Keratinocyte (primary cell): Measurements from ENCODE around the gene TSPAN2. TPM values are rescaled to one million over a fixed set of nuclear protein-coding genes. Genes with fewer than 3 reads are reported as not detected.

Source experiments
- DNase-seq: peaks from one replicate; pipeline ENCODE4 v3.0.0-alpha.2; 2011; ENCODE audit warnings: low read depth, missing footprints, low spot score
- FAIRE-seq: peaks from 2 replicates; lab custom pipeline; 2011; peaks lifted over from hg19 to GRCh38; lab: Jason Lieb, UNC
- H2AFZ ChIP-seq: 2 replicates; pipeline ENCODE4 v1.6.0; 2012; ENCODE audit warnings: low read length, control low read depth, inconsistent platforms; ENCODE audit not compliant: control insufficient read depth
- H3K27ac ChIP-seq: 2 replicates; pipeline ENCODE4 v1.5.1; 2011; ENCODE audit warnings: low read length; ENCODE audit not compliant: control insufficient read depth, insufficient read depth
- H3K27me3 ChIP-seq: 3 replicates; pipeline ENCODE4 v1.6.0; 2011; ENCODE audit warnings: low read length; ENCODE audit not compliant: control insufficient read depth, insufficient read depth; ENCODE audit errors: extremely low read depth
- H3K36me3 ChIP-seq, 2 experiments: 2 replicates in 1 of 2; 3 replicates in 1 of 2; pipeline ENCODE4 v1.5.1; 2011; ENCODE audit warnings: low read length in 2 of 2, mild to moderate bottlenecking in 1 of 2; ENCODE audit not compliant: control insufficient read depth in 2 of 2, insufficient read depth in 2 of 2; ENCODE audit errors: extremely low read depth in 1 of 2
- H3K4me1 ChIP-seq: 3 replicates; pipeline ENCODE4 v1.5.1; 2011; ENCODE audit warnings: low read length; ENCODE audit not compliant: control insufficient read depth, insufficient read depth; ENCODE audit errors: extremely low read depth
- H3K4me2 ChIP-seq: 3 replicates; pipeline ENCODE4 v1.6.0; 2011; ENCODE audit warnings: low read depth, low read length; ENCODE audit not compliant: control insufficient read depth, insufficient read depth; ENCODE audit errors: extremely low read depth
- H3K4me3 ChIP-seq, 3 experiments: fragments of 200-600 bp in 1 of 3; sonication (generic) in 1 of 3; 2 replicates in 2 of 3; 3 replicates in 1 of 3; pipeline ENCODE4 v1.5.1; 2011 to 2016; ENCODE audit warnings: low read length in 3 of 3, mild to moderate bottlenecking in 3 of 3, control low read depth in 2 of 3, inconsistent platforms in 1 of 3, low read depth in 1 of 3, mixed read lengths in 1 of 3, mixed run types in 1 of 3, moderate library complexity in 1 of 3; ENCODE audit not compliant: control insufficient read depth in 2 of 3, insufficient read depth in 2 of 3; ENCODE audit errors: extremely low read depth in 1 of 3
- H3K79me2 ChIP-seq: 2 replicates; pipeline ENCODE4 v1.6.0; 2012; ENCODE audit warnings: low read length; ENCODE audit not compliant: control insufficient read depth, insufficient read depth
- H3K9ac ChIP-seq: 3 replicates; pipeline ENCODE4 v1.6.0; 2011; ENCODE audit warnings: low read length; ENCODE audit not compliant: control insufficient read depth, insufficient read depth; ENCODE audit errors: extremely low read depth
- H3K9me1 ChIP-seq: 3 replicates; pipeline ENCODE4 v1.6.0; 2011; ENCODE audit warnings: low read length; ENCODE audit not compliant: control insufficient read depth, insufficient read depth; ENCODE audit errors: extremely low read depth
- H3K9me3 ChIP-seq: 2 replicates; pipeline ENCODE4 v1.5.1; 2012; ENCODE audit warnings: low read depth, low read length; ENCODE audit not compliant: control insufficient read depth
- H4K20me1 ChIP-seq: 3 replicates; pipeline ENCODE4 v1.6.0; 2011; ENCODE audit warnings: low read length; ENCODE audit not compliant: control insufficient read depth, insufficient read depth; ENCODE audit errors: extremely low read depth
- EZH2 ChIP-seq: IDR thresholded peaks from one replicate; pipeline ENCODE4 v1.6.1; 2012; ENCODE audit warnings: inconsistent platforms, mild to moderate bottlenecking, low read length, moderate library complexity
- dilution Hi-C: fragments of 300-500 bp; cut with MboI; formaldehyde crosslinking; loops from one replicate; pipeline ENCODE4 v1.7.0; 2020; ENCODE audit warnings: low sequenced_read_pairs; ENCODE audit not compliant: extremely low pct_ligation_motif_present
- polyA plus RNA-seq, 5 experiments: library from polyadenylated mRNA; depleted of rRNA in 3 of 5; stranded (reverse) in 3 of 5; stranded (forward) in 1 of 5; unstranded in 1 of 5; fragments of >200 nt; gene quantifications; 1 replicate in 1 of 5; 2 replicates in 3 of 5; 3 replicates in 1 of 5; pipeline versions ENCODE4 v1.2.1 to v1.2.3, GENCODE V29; 2011 to 2012; ENCODE audit warnings: missing spikeins in 2 of 5, low read depth in 1 of 5, low replicate concordance in 1 of 5
- TF ChIP-seq, protein P1 (sequence below), 3 experiments: IDR thresholded peaks in 1 of 3; conservative IDR thresholded peaks in 1 of 3; optimal IDR thresholded peaks in 1 of 3; 2 replicates in 2 of 3; 3 replicates in 1 of 3; pipeline versions ENCODE3 to v1.5.1; 2011; ENCODE audit warnings: low read length in 3 of 3, mild to moderate bottlenecking in 3 of 3, moderate library complexity in 2 of 3, control low read depth in 1 of 3, inconsistent platforms in 1 of 3; ENCODE audit not compliant: insufficient read depth in 2 of 3; ENCODE audit errors: extremely low read depth in 1 of 3

The TSPAN2 gene
- polyA plus RNA-seq, 1 donor (not counting 4 experiments of a cell fraction or from before 2014, with no cell fraction given): 0.37 TPM

DNA sequence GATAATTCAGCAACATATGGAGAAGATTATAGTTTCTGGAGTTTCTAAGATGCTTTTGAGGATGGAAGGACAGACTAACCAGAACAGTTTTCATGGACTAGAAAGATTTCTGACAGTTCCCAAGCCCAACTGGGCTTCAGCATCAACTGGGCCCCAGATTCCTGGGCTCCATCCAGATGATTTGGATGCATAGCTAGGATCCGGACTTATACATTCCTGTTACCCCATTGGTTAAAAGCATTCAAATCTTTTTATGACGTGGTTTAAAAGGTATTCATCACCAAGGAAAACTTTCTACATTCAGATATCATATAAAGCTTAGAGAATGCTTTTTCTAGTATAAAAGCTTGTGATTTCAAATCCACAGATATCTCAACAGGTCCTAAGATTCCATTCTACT is 30.0 kb downstream of the TSPAN2 start:
- Histone ChIP-seq H3K4me2 (no peak overlapping the region), H3K9me3 (no peaks in the 10 kb centered on the region), H3K9ac (no peak overlapping the region), H3K9me1 (no peaks in the 10 kb centered on the region), H3K4me3 (no peak overlapping the region), H3K27ac (no peak overlapping the region), H4K20me1 (no peaks in the 10 kb centered on the region), H2AFZ (no peak overlapping the region), H3K79me2 (no peaks in the 10 kb centered on the region), H3K4me1 (peaks cover 21% of the 10 kb centered on the region), H3K27me3 (no peaks in the 10 kb centered on the region), H3K36me3 (no peaks in the 10 kb centered on the region)
- no peak for DNase-seq
- dilution Hi-C loops: no loop called here
- TF ChIP-seq, protein P1, sequence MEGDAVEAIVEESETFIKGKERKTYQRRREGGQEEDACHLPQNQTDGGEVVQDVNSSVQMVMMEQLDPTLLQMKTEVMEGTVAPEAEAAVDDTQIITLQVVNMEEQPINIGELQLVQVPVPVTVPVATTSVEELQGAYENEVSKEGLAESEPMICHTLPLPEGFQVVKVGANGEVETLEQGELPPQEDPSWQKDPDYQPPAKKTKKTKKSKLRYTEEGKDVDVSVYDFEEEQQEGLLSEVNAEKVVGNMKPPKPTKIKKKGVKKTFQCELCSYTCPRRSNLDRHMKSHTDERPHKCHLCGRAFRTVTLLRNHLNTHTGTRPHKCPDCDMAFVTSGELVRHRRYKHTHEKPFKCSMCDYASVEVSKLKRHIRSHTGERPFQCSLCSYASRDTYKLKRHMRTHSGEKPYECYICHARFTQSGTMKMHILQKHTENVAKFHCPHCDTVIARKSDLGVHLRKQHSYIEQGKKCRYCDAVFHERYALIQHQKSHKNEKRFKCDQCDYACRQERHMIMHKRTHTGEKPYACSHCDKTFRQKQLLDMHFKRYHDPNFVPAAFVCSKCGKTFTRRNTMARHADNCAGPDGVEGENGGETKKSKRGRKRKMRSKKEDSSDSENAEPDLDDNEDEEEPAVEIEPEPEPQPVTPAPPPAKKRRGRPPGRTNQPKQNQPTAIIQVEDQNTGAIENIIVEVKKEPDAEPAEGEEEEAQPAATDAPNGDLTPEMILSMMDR (optimal IDR thresholded peaks at IDR 0.05 in 1 of 3, IDR thresholded peaks at IDR 0.05 in 1 of 3, conservative IDR thresholded peaks at IDR 0.05 in 1 of 3; ENCODE audit: extremely low read depth in 1 of 3, insufficient read depth in 2 of 3, low read length in 3 of 3): no peak
- TF ChIP-seq EZH2: no peak
- no peak for FAIRE-seq

DNA sequence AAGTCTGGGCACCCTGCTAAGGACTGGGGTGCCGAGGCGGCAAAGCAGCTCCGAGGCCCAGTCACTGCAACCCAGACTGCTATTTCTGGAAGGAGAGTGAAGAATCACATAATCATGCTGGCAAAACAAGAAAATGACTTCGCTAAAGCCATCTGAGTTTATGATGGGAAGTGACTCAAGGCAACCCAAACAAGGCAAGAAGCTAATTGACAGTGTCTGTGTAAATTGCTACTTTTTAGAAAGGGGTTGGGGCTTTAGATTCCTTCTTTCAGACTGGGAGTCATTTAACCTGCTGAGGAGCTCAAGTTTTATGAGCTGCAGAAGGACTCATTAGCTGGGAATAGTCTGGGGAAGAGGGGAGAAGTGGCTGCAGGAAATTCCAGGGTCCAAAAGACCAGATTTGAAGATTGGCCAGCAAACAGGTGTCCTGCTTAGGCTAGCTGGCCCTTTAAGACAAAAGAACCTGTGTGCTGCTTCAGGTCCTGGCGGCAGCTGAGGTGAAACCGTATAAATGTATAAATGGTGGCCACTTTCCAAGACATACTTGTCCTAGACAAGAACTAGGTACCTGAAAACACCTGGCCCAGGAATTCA is 31.5 kb downstream of the TSPAN2 start:
- DNase-seq: no peak
- no peaks in the 10 kb centered on the region for H3K27me3 ChIP-seq
- dilution Hi-C loops: no loop called here
- no peak overlapping the region for H2AFZ ChIP-seq
- no peaks in the 10 kb centered on the region for H3K9me3 ChIP-seq
- H3K4me2 ChIP-seq: no peak overlapping the region
- TF ChIP-seq, protein P1 (optimal IDR thresholded peaks at IDR 0.05 in 1 of 3, IDR thresholded peaks at IDR 0.05 in 1 of 3, conservative IDR thresholded peaks at IDR 0.05 in 1 of 3; ENCODE audit: extremely low read depth in 1 of 3, insufficient read depth in 2 of 3, low read length in 3 of 3): no peak
- no peak for TF ChIP-seq EZH2
- no peak overlapping the region for H3K9ac ChIP-seq
- H3K79me2 ChIP-seq: no peaks in the 10 kb centered on the region
- no peak overlapping the region for H3K4me3 ChIP-seq
- H3K36me3 ChIP-seq: no peaks in the 10 kb centered on the region
- H3K4me1 ChIP-seq: peaks cover 13% of the 10 kb centered on the region
- H3K9me1 ChIP-seq: no peaks in the 10 kb centered on the region
- FAIRE-seq: no peak
- no peak overlapping the region for H3K27ac ChIP-seq
- H4K20me1 ChIP-seq: no peaks in the 10 kb centered on the region
